ENCODE data around the gene NEK1.

GRCh38 chr4:169628579-169628978 is 16.2 kb upstream of the NEK1 start:
- TF ChIP-seq, protein P1, sequence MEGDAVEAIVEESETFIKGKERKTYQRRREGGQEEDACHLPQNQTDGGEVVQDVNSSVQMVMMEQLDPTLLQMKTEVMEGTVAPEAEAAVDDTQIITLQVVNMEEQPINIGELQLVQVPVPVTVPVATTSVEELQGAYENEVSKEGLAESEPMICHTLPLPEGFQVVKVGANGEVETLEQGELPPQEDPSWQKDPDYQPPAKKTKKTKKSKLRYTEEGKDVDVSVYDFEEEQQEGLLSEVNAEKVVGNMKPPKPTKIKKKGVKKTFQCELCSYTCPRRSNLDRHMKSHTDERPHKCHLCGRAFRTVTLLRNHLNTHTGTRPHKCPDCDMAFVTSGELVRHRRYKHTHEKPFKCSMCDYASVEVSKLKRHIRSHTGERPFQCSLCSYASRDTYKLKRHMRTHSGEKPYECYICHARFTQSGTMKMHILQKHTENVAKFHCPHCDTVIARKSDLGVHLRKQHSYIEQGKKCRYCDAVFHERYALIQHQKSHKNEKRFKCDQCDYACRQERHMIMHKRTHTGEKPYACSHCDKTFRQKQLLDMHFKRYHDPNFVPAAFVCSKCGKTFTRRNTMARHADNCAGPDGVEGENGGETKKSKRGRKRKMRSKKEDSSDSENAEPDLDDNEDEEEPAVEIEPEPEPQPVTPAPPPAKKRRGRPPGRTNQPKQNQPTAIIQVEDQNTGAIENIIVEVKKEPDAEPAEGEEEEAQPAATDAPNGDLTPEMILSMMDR (IDR thresholded peaks at IDR 0.05; ENCODE audit: borderline replicate concordance, extremely low read depth, low read length, poor library complexity, severe bottlenecking): no peak
- no peak for TF ChIP-seq EZH2 (IDR thresholded peaks at IDR 0.05; ENCODE audit: borderline replicate concordance, low read depth, low read length, severe bottlenecking)
